PC-9 (cell line): ENCODE data around the gene FGD6. TPM values are rescaled to one million over a fixed set of nuclear protein-coding genes. Genes with fewer than 3 reads are reported as not detected.

Experiments used
- BruUV-seq: library from RNA; stranded (reverse); fragments of 400-500 nt; replicated peaks from 2 replicates; lab custom pipeline; 2021; lab: Mats Ljungman, UMichigan
- CTCF ChIA-PET: fragments of 300-600 bp; sonication (Branson Sonifier 250); formaldehyde crosslinking; loops from one replicate; lab custom pipeline; 2022; ENCODE audit warnings: antibody characterized with exemption; lab: Charles Lee
- POLR2A ChIA-PET: fragments of 300-600 bp; sonication (Branson Sonifier 250); formaldehyde crosslinking; loops from one replicate; lab custom pipeline; 2022; ENCODE audit warnings: antibody characterized with exemption; ENCODE audit not compliant: unreplicated experiment; lab: Charles Lee
- DNase-seq, 2 experiments: peaks; one replicate each; pipeline versions ENCODE4 v3.0.0 to v3.0.0-alpha.2; 2015 to 2022; ENCODE audit warnings: mixed read lengths in 1 of 2
- H2AFZ ChIP-seq: fragments of 200-600 bp; sonication (generic); 2 replicates; pipeline ENCODE4 v1.8.1; 2017; ENCODE audit warnings: antibody characterized with exemption
- H3F3A ChIP-seq: fragments of 200-600 bp; sonication (generic); 2 replicates; pipeline ENCODE4 v1.8.1; 2017; ENCODE audit warnings: antibody characterized with exemption, mild to moderate bottlenecking, low read depth; ENCODE audit not compliant: insufficient read depth
- H3K27ac ChIP-seq: fragments of 200-600 bp; sonication (generic); 2 replicates; pipeline ENCODE4 v1.6.1; 2016; ENCODE audit warnings: mixed run types
- H3K27me3 ChIP-seq: fragments of 200-600 bp; sonication (generic); 2 replicates; pipeline ENCODE4 v1.6.1; 2016; ENCODE audit warnings: low read depth, mixed run types; ENCODE audit not compliant: insufficient read depth
- H3K36me3 ChIP-seq: fragments of 200-600 bp; sonication (generic); 2 replicates; pipeline ENCODE4 v1.6.1; 2016; ENCODE audit warnings: low read depth, mixed run types
- H3K4me1 ChIP-seq: fragments of 200-600 bp; sonication (generic); replicated peaks from 2 replicates; pipeline ENCODE4 v1.6.1; 2016; ENCODE audit warnings: mixed run types; ENCODE audit not compliant: insufficient read depth
- H3K4me2 ChIP-seq: fragments of 200-600 bp; sonication (generic); 2 replicates; pipeline ENCODE4 v1.6.1; 2017; ENCODE audit warnings: mixed run types
- H3K4me3 ChIP-seq: fragments of 200-600 bp; sonication (generic); 2 replicates; pipeline ENCODE4 v1.6.1; 2016; ENCODE audit warnings: mixed run types
- H3K79me2 ChIP-seq: fragments of 200-600 bp; sonication (generic); 2 replicates; pipeline ENCODE4 v1.6.1; 2017; ENCODE audit warnings: low read depth, mixed run types
- H3K9me2 ChIP-seq: fragments of 200-600 bp; sonication (generic); 2 replicates; pipeline ENCODE4 v1.8.1; 2017; ENCODE audit warnings: mild to moderate bottlenecking; ENCODE audit not compliant: insufficient read depth
- H3K9me3 ChIP-seq: fragments of 200-600 bp; sonication (generic); 2 replicates; pipeline ENCODE4 v1.8.1; 2016; ENCODE audit warnings: low read depth; ENCODE audit not compliant: insufficient read depth
- H4K20me1 ChIP-seq: fragments of 200-600 bp; sonication (generic); 2 replicates; pipeline ENCODE4 v1.8.1; 2017; ENCODE audit not compliant: insufficient read depth
- CTCF ChIP-seq: fragments of 200-600 bp; sonication (generic); conservative IDR thresholded peaks from 2 replicates; pipeline ENCODE4 v1.6.1; 2017; ENCODE audit warnings: mixed run types, antibody characterized with exemption, mild to moderate bottlenecking, moderate library complexity
- EZH2 ChIP-seq: fragments of 200-600 bp; sonication (generic); IDR thresholded peaks from 2 replicates; pipeline ENCODE4 v1.8.0; 2017; ENCODE audit warnings: antibody characterized with exemption, low read depth
- intact Hi-C: fragments of 100-400 bp; cut with micrococcal nuclease; formaldehyde crosslinking; loops from one replicate; pipeline ENCODE4 v1.10.0; 2022; ENCODE audit not compliant: unreplicated experiment
- total RNA-seq: library from RNA; stranded (reverse); gene quantifications from 2 replicates; pipeline ENCODE4 v1.2.3, GENCODE V29; 2021

The FGD6 gene
- total RNA-seq, 1 experiment from 2014 or later: 22.0 TPM

DNA sequence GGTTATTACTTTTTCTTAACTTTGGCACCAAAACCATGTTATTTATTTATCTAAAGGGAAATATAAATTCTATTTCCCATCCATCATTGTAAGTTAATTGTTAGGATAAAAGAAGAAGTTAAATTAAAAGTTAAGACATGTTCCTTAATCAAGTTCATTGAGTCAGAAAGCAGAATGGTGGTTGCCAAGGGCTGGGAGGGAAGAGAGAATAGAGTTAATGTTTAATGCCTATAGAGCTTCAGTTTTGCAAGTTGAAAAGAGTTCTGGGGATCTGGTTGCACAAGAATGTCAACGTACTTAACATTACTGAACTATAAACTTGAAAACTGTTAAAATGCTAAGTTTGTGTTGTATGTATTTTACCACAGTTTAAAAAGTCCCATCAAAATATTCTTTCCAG is 80.7 kb downstream of the FGD6 start:
- DNase-seq: no peak
- Histone ChIP-seq H3K27me3 (no peaks in the 10 kb centered on the region), H3K27ac (no peak overlapping the region), H3K4me1 (no peaks in the 10 kb centered on the region), H3K79me2 (no peaks in the 10 kb centered on the region), H3K4me3 (no peak overlapping the region), H3K36me3 (peaks cover 32% of the 10 kb centered on the region; the same call in 1 of the 2 replicates), H3K9me3 (no peaks in the 10 kb centered on the region), H4K20me1 (no peaks in the 10 kb centered on the region), H3K4me2 (no peak overlapping the region), H3F3A (no peaks in the 10 kb centered on the region), H3K9me2 (no peaks in the 10 kb centered on the region), H2AFZ (no peak overlapping the region)
- ChIA-PET POLR2A (no interaction called here), CTCF (interaction anchor here (0.5 kb wide), 1 partner anchor 114 kb away, joined by 5 read pairs; no protein-coding TSS in a partner anchor)
- TF ChIP-seq EZH2 (no peak), CTCF (no peak)
- BruUV-seq: no TSS peak
- intact Hi-C loops: loop anchor here (5.0 kb wide), 1 partner anchor 81 kb away; the partner anchor contains the start of genes FGD6 and VEZT

GRCh38 chr12:95134085-95134484 is 83.2 kb downstream of the FGD6 start:
- intact Hi-C loops: no loop called here
- no TSS peak for BruUV-seq
- Histone ChIP-seq H3K4me3 (no peak overlapping the region), H3K9me2 (no peaks in the 10 kb centered on the region), H3K27me3 (no peaks in the 10 kb centered on the region), H3K4me2 (no peak overlapping the region), H3K79me2 (no peaks in the 10 kb centered on the region), H3F3A (no peaks in the 10 kb centered on the region), H2AFZ (no peak overlapping the region), H4K20me1 (no peaks in the 10 kb centered on the region), H3K36me3 (peaks cover 41% of the 10 kb centered on the region; the same call in 1 of the 2 replicates), H3K4me1 (no peaks in the 10 kb centered on the region), H3K9me3 (no peaks in the 10 kb centered on the region), H3K27ac (no peak overlapping the region)
- no peak for DNase-seq
- TF ChIP-seq EZH2 (no peak), CTCF (no peak)
- ChIA-PET CTCF (no interaction called here), POLR2A (no interaction called here)

- Histone ChIP-seq H3K9me2 (no peaks in the 10 kb centered on the region), H4K20me1 (no peaks in the 10 kb centered on the region), H3K4me2 (no peak overlapping the region), H3K9me3 (no peaks in the 10 kb centered on the region), H3K27ac (no peak overlapping the region), H3F3A (no peaks in the 10 kb centered on the region), H3K36me3 (peaks cover 36% of the 10 kb centered on the region; the same call in 1 of the 2 replicates), H3K4me1 (no peaks in the 10 kb centered on the region), H3K79me2 (no peaks in the 10 kb centered on the region), H3K4me3 (no peak overlapping the region), H3K27me3 (no peaks in the 10 kb centered on the region), H2AFZ (no peak overlapping the region)
- no TSS peak for BruUV-seq
- CTCF ChIA-PET: no interaction called here
- TF ChIP-seq EZH2 (no peak), CTCF (no peak)
- intact Hi-C loops: no loop called here
- DNase-seq: no peak
- POLR2A ChIA-PET: no interaction called here
Measured at GRCh38 chr12:95131589-95132340, 85.5 kb downstream of the FGD6 start.
